ENCODE results near the gene GSK3A.

GSK3A gene

GRCh38 chr19:42188665-42189064 lies 53.7 kb downstream of the GSK3A start:
- H3K4me3 ChIP-seq (ENCODE audit: low read depth, low read length), result no peak overlapping the region
- H3K4me1 ChIP-seq, result no peaks in the 10 kb centered on the region
- no peaks in the 10 kb centered on the region for H3K9me3 ChIP-seq
- no peak for DNase-seq
- H3K27me3 ChIP-seq, result peaks cover 3% of the 10 kb centered on the region; the same call in 1 of the 2 replicates
- no peak for TF ChIP-seq CTCF (IDR thresholded peaks at IDR 0.05; ENCODE audit: low read depth, low read length)
- H3K36me3 ChIP-seq, result no peaks in the 10 kb centered on the region

- no peaks in the 10 kb centered on the region for H3K9me3 ChIP-seq
- H3K27me3 ChIP-seq, result no peaks in the 10 kb centered on the region
- no peak overlapping the region for H3K4me3 ChIP-seq (ENCODE audit: low read depth, low read length)
- TF ChIP-seq CTCF (IDR thresholded peaks at IDR 0.05; ENCODE audit: low read depth, low read length), result no peak
- no peaks in the 10 kb centered on the region for H3K36me3 ChIP-seq
- no peak for DNase-seq
- no peaks in the 10 kb centered on the region for H3K4me1 ChIP-seq
Observed at GRCh38 chr19:42185277-42185676, 57.1 kb downstream of the GSK3A start.

GRCh38 chr19:42184401-42184861 lies 58.0 kb downstream of the GSK3A start:
- Histone ChIP-seq H3K36me3 (no peaks in the 10 kb centered on the region), H3K9me3 (no peaks in the 10 kb centered on the region), H3K27me3 (no peaks in the 10 kb centered on the region), H3K4me3 (ENCODE audit: low read depth, low read length) (no peak overlapping the region), H3K4me1 (no peaks in the 10 kb centered on the region)
- TF ChIP-seq CTCF (IDR thresholded peaks at IDR 0.05; ENCODE audit: low read depth, low read length), result peak; percentile 93
- DNase-seq, result peak; percentile 87
